Activated CD4-positive, alpha-beta T cell treated with anti-CD3 and anti-CD28 coated beads, Interleukin-2, Interleukin-6, amounts not matched to agents 100 ng/mL and 50 ng/mL, durations not matched to agents 16 hours and 8 hours (primary cell): ENCODE measurements around the gene BRD3OS.

Source experiments
- DNase-seq: peaks from one replicate; pipeline ENCODE4 v3.0.0-alpha.2; 2020

BRD3OS gene

GRCh38 chr9:133989625-133990365, 35.5 kb upstream of the BRD3OS start:
- no peak for DNase-seq

- DNase-seq = no peak
These were observed 34.7 kb upstream of the BRD3OS start for GRCh38 chr9:133990366-133991213.

GRCh38 chr9:133991214-133991921, 33.9 kb upstream of the BRD3OS start:
- no peak for DNase-seq

- DNase-seq = peak; percentile 50
These were observed 33.1 kb upstream of the BRD3OS start, which contains the start of gene VAV2 for GRCh38 chr9:133991964-133992779. Gene VAV2, minus strand, starts transcription at chr9:133992324. Its CDS starts 46 bp downstream, at chr9:133992278.

- peak; percentile 72 for DNase-seq
These were observed 32.3 kb upstream of the BRD3OS start for GRCh38 chr9:133992780-133993634.

GRCh38 chr9:133993635-133994253, 31.5 kb upstream of the BRD3OS start:
- no peak for DNase-seq

GRCh38 chr9:133994353-133995011, 30.8 kb upstream of the BRD3OS start:
- peak; percentile 83 for DNase-seq

GRCh38 chr9:133995012-133995896, 30.0 kb upstream of the BRD3OS start:
- peak; percentile 16 for DNase-seq

GRCh38 chr9:133996531-133997520, 28.5 kb upstream of the BRD3OS start:
- no peak for DNase-seq

- DNase-seq = no peak
These were observed 27.7 kb upstream of the BRD3OS start for GRCh38 chr9:133997584-133997983.

- no peak for DNase-seq
These were observed 26.2 kb upstream of the BRD3OS start for GRCh38 chr9:133998915-133999595.

- no peak for DNase-seq
These were observed 25.4 kb upstream of the BRD3OS start for GRCh38 chr9:133999851-134000265.

- no peak for DNase-seq
These were observed 22.5 kb upstream of the BRD3OS start for GRCh38 chr9:134002796-134003195.

- DNase-seq = no peak
These were observed 22.0 kb upstream of the BRD3OS start for GRCh38 chr9:134003237-134003636.

GRCh38 chr9:134004131-134004873, 21.0 kb upstream of the BRD3OS start:
- no peak for DNase-seq

- DNase-seq = no peak
These were observed 20.4 kb upstream of the BRD3OS start for GRCh38 chr9:134004881-134005280.

- DNase-seq = no peak
These were observed 19.9 kb upstream of the BRD3OS start for GRCh38 chr9:134005381-134005780.
